NCI-H146 (cell line): ENCODE results near the gene NSUN6.
A peak's percentile ranks its signal among the peaks of the same experiment; 100 is the strongest.

Experiments used
- DNase-seq: peaks from one replicate; lab custom pipeline; 2025; lab: John Stamatoyannopoulos, UW

NSUN6 gene

DNA sequence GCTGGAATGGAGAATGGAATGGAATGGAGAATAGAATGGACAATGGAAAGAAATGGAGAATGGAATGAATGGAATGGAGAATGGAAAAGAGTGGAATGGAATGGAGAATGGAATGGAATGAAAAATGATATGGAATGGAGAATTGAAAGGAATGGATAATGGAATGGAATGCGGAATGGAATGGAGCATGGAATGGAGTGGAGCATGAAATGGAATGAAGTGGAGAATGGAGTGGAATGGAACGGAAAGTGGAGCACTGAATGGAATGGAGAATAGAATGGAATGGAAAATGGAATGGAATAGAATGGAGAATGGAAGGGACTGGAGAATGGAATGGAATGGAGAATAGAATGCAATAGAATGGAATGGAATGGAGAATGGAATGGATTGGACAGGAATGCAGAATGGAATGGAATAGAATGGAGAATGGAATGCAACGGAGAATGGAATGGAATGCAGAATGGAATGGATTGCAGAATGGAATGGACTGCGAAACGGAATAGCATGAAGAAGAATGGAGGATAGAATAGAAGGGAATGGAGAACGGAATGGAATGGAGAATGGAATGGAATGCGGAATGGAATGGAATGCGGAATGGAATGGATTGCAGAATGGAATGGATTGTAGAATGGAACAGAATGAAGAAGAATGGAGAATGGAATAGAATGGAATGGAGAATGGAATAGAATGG is 89.4 kb downstream of the NSUN6 start:
- no peak for DNase-seq

DNA sequence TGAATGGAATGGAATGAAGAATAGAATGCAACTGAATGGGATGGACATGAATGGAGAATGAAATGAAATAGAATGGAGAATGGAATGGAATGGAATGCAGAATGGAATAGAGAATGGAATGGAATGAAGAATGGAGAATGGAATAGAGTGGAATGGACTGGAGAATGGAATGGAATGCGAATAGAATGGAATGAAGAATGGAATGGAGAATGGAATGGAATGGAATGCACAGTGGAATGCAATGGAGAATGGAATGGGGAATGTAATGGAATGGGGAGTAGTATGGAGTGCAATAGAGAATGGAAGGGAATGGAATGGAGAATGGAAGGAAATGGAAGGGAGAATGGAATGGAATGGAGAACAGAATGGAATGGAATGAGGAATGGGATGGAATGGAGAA is 93.4 kb downstream of the NSUN6 start:
- DNase-seq = no peak

DNA sequence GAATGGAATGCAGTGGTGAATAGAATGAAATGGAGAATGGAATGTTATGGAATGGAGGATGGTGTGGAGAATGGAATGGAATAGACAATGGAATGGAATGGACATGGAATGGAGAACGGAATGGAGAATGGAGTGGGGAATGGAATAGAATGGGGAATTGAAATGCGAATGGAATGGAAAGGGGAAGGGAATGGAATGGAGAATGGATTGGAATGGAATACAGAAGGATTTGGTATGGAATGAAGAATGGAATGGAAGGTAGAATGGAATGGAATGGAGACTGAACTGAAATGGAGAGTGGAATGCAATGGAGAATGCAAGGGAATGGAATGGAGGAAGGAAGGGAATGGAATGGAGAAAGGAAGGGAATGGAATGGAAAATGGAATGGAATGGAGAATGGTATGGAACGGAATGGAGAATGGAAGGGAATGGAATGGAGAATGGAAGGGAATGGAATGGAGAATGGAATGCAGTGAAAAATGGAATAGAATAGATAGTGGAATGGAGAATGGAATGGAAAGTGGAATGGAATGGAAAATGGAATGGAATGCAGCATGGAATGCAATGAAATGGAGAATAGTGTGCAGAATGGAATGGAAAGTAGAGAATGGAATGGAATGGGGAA is 94.8 kb downstream of the NSUN6 start:
- no peak for DNase-seq

DNA sequence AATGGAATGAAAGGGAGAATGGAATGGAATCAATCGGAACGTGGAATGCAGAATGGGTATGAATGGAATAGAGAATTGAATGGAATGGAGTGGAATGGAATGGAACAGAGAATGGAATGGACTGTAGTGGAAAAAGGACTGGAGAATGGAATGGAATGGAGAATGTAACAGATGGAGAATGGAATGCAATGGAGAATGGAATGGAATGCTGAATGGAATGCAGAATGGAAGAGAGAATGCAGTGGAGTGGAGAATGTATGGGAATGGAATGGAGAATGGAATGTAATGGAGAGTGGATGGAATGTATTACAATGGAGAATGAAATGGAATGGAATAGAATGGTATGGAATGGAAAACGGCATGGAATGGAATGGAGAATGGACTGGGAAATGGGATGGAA is 96.9 kb downstream of the NSUN6 start:
- DNase-seq = no peak

DNA sequence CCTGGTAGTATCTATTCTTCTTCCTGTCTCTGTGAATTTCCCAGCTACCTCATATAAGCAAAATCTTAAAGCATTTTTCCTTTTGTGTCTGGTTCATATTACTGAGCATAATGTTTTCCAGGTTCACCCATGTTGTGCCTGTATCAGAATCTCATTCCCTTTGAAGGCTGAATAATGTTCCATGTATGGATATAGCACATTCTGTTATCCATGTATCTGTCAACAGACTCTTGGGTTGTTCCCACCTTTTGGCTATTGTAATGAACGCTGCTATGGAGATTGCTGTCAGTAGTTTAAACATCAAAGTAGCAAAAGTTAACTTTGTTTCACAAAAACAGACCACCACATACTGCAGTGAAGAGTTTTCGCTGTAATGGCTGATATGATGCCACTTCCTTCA is 99.9 kb downstream of the NSUN6 start:
- no peak for DNase-seq

DNA sequence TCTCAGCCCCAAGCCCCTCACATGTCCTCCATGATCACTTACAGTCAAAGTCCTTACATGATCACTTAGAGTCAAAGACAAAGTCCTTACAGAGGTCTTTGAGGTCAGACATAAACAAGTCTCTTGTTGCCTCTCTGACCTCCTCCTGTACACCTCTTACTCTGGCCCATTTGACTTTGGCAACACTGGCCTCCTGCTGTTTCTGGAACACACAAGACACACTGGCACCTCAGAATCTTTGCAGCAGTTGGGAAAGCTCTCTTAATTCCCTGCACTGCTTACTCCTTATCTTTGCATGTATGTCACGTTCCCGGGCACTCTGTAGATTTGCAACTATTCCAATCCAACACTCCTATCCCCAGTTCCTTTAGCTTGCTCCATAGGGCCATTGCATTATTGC is 102.3 kb downstream of the NSUN6 start:
- DNase-seq = no peak

DNA sequence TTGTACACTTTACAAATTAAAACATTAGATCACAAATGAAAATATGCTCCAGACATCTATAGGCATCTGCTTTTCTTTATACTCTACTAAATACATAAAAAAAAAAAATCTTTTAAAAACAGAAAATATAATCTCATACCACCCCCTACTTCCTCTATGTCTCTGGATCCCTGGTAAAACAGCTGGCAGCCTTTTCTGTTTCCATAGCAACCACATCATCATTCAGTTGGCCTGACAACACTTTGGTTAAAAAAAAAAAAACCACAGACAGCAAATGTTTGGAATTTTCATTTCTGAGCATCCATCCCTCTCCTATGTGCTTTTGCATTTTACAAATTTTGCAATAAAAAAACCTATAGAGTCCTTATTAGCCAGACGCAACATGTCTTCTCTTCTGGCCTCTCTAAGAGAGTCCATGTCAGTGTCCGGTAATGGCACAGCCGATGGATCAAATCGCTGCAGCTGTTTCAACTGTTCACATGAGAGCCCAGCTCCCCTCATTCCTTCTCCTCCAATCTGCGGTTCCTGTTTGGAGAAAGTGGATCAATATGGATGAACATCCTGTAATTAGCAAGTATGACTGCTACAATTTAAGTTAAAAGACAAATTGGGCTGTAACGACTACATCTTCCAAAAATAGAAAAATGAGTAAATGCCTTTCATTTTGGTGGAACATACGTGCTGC is 105.6 kb downstream of the NSUN6 start:
- peak; percentile 52 for DNase-seq

DNA sequence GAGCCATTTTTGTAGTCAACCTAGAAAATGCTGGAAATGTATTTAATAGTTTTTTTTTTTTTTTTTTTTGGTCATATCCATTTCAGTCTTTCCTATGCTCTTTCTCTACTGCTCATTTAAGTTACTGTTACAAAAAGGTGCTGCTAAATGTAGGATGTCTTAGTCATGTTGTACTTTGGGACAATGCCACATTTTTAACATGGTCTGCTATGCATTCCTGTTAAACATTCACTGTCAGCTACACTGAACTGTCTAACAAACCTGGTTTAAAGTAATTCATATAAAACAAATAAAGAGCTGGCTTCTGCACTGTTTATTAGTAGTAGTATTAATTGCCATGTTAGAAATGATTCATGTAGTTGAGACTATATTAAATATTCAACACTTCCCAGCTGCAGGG is 108.6 kb downstream of the NSUN6 start:
- DNase-seq = no peak

DNA sequence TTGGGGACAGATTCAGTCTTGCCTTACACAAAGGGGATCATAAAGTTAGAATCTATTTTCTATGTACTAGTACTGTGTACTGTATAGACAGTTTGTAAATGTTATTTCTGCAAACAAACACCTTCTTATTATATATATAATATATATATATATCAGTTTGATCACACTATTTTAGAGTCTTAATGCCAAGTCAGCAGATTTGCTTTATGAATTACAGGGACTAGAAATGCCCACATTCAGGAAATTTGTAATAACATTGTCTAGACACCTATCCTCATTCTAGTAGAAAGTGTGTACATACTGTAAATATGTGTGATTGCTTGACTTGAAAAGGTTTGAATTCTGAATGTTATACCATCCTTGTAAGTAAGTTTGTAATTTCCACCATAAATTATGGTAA is 111.2 kb downstream of the NSUN6 start:
- no peak for DNase-seq

DNA sequence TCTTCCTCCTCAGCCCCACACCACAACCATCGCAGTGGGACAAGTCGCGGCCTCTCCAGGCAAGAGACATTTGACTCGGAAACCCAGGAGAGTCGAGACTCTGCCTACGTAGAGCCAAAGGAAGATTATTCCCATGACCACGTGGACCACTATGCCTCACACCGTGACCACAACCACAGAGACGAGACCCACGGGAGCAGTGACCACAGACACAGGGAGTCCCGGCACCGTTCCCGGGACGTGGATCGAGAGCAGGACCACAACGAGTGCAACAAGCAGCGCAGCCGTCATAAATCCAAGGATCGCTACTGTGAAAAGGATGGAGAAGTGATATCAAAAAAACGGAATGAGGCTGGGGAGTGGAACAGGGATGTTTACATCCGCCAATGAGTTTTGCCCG is 112.1 kb downstream of the NSUN6 start:
- DNase-seq = no peak

DNA sequence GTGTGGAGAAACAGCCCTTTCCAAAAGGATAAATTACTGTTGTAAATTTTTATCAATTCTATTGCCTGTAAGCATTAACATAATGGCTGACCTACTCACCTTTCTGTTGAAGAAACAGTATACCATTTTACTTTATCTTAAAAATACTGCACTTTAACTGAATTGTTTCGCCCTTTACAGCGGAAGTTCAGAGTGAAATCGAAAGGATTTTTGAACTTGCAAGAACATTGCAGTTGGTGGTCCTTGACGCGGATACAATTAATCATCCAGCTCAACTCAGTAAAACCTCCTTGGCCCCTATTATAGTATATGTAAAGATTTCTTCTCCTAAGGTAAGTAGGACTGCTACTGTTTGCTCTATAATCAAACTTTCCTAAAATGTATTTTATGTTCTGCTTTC is 117.5 kb downstream of the NSUN6 start:
- DNase-seq = no peak

DNA sequence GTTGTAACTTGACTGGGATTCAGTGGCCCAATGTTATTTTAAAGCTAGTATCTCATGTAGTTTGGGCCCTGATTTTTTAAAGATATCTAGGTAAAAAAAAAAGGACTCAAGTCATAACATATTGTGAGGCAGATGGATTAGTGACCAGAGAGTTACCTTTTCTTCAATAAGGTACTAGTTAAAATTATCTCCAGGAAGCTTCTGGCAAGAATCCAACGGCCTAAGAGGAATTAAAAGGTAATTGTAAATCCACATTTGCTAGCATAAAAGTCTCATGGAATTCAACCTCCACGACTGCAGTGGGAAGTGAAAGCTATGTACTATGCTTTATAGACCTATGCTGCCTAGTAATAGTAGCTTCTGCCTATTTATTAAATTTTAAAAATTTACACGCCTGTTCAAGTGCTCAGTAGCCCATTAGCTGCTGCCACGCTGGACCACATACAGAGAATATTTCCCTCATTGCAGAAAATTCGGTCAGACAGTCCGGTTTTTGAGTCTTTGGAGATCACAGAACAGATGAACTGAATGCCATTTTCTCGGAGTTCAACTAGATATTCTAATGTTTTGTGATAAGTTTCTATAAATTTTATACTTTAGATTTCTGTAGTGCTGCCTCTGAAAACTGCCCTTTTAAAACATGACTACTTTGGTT is 118.4 kb downstream of the NSUN6 start:
- no peak for DNase-seq

DNA sequence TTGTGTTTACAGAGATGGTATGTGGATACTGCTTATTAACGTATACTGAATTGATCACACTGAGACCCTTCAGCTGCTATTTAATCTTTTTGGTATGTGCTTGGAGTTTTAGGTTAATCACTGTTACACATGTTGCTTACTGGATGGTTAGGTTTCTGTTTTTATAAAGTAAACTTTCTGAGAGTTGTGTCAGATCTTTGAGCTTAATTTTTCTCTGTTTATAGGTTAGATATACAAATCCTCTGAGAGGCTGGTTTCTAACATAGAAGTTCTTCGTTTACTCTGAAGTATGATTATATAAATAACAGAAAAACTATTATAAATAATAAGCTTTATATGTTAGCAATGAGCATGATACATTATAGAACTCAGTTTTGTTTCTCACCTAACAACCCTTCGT is 123.1 kb downstream of the NSUN6 start:
- no peak for DNase-seq

DNA sequence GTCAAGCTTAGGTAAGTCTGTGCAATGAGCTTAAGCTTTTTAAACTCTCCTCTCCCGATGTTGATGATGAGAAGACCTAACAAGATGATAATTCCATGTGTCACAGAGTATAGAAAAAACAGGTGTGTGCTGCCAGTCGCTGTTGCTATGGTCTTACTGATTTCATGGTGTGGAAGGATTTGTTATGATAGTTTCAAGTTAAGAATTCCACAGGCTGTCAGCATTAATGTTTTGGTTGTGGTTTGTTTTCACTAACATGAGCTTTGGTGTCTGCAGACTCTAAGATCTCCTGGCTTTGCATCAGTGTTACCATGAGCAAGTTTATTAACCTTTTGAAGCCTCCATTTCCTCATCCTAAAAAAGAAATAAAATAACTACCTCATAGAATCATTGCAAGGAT is 123.7 kb downstream of the NSUN6 start:
- DNase-seq = no peak

DNA sequence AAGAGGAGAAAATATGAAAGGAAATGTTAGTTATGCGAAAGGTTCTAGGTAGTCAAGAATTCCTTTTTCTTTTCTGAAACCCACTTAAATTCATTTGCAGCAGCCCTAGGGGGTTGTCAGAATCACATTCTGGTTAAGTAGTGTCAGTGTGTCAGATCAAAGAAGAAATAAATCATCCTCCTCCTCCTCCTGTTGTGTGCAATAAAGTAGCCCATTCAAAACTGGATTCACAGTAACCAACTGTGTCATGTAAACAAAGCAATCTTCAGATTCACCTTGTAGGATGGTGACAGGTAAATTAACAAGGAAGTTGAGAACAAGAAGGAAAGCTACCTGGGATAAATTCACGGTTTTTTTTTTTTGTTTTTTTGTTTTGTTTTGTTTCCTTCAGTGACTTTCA is 127.5 kb downstream of the NSUN6 start:
- DNase-seq = no peak

DNA sequence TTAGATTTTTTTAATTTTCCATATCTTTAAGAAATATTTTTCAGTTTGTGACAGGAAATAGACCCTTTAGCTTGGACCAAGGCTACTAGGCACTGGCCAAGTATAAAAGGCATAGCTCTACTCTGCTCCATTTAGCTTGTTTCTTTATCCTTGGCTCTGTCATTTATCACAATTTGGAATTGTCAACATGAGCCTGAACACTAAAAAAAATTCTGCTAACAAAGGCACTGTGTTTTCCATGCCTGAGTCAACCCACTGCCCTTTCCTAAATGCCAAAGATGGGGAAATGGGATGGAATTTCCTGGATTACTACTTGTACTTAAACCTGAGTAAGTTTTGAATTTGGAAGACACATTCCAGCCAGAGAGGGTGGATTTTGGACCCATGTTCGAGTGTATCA is 128.4 kb downstream of the NSUN6 start:
- no peak for DNase-seq

DNA sequence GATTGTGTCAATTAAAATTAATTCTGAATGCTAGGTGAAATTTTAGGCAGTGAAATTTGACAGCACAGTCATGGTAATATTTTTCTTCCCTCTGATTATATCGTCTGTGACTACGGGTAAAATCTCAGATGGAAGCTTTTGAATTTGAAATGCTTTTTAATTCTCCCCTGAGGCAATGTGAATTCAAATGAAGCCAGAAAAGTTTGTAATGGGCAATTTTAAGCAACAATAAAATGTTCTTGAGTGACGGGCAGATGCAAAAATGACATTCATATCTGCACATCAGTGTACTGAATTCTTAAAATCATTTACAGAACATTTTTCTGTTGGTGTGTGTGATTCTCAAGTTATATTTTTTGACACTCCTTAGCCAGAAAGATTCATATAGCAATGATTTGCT is 134.5 kb downstream of the NSUN6 start:
- no peak for DNase-seq

DNA sequence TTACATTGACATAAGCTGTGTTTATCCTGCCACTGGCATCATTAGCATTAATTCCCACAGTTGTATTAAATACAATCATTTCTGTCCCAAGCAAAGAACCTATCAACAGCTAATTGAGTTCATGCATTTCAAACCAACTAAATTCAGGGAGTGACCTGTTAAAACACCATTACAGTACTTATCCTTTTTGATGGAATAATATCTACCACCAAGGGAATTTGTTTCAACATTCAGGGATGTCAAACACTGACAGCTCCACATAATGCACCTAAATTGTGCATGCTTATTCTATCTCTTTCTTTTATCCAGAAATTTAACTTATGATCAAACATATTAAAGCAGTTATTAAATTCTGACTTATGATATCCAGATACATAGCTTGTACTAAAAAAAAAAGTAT is 136.8 kb downstream of the NSUN6 start:
- no peak for DNase-seq

DNA sequence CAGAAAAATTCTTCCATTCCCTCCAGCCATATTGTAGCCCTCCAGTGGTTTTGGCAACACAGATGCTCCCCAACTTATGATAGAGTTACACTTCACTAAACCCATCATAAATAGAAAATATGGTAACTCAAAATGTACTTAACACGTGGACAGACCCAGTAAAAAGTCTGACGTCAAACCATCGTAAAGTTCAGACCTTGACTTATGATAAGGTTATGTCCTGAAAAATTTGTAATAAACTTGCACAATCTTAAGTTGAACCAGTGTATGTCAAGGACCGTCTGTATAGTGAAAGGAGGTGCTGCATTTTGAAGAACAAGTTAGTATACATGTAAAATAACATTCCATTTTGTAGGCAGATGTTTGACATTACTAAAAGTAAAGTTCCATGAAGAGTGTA is 142.8 kb downstream of the NSUN6 start:
- no peak for DNase-seq

DNA sequence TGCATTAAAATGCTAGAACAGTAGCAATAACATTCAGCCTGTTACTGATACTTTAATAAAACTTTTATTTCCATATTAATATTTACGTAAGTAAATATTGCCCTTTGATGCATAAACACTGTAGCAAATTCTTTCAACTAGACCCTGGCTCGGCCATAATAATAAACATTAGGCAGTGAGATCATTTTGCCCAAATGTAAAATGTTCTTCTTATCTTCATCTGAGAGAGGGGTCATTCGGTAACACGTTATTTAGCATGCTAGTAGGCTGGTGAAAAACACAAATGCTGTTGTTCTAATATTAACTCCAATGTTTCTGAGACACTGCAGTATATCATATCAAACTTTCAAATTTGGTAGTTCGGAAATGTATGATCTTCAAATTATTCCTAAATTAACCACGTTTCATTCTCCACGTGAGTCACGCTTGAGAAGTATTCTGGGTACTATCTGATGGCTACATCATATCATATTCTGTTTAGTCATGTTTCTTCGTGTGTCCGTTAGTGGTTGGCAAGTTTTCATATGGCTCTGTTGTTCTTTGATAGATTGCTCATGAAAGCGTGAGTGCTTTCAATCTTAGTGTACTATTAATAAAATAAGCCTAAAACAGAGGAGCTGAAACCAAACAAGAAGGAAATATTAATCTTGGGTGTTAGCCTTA is 145.8 kb downstream of the NSUN6 start:
- no peak for DNase-seq

DNA sequence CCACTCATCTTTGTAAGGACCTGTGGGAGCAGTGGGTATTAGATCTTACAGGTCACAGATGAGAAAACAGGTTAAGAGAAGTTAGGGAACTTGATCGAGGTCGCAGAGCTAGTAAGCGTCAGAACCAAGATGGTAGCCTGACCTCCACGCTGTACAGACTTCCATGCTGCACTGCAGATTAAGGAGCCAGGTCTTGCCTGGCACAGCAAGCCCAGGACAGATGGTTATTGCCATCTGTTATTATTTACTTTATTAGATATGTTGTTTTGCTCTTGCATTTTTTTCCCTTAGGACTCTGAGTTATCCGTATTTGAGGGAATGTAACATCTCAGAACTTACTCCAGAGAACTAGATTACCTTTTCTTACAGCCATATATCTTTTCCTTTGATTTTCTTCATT is 147.2 kb downstream of the NSUN6 start:
- DNase-seq = no peak

DNA sequence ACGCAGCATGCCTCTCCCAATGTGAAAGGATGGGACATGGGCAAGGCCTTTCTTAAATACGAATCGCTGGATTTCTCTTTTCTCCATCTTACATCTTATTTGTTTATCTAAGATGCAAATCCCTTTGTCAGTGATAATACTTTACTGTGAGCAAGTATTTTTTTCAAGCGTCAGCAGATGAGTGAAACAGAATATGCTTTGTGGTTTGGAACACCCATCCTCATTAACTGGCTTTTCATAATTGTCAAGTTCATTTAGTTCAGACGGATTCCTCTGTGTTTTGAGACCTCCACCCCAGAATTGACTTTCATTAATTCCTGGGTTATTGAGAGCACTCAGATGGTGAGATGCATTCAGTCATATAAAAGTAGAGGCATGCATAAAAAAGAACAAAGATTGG is 149.8 kb downstream of the NSUN6 start:
- DNase-seq = no peak

DNA sequence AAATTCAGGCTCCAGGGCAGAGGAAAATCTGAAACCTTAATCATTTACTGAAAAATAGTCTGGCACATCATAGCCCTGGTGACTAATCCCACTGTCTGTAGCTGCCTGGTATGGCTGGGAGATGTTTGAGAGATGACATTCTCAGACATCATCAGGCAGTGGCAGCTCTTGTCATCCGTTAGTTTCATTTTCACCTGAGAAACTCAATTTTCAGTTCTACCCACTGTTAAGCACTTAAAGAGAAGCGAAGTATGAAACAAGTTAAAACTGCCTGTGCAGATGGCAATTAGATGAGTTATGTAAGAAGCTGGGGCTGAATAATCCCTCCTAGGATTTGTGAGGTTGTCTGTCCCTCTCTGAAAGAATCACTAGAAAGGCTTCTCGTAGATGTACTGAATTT is 150.2 kb downstream of the NSUN6 start:
- no peak for DNase-seq
